HepG2 (cell line): Measurements from ENCODE around the gene CACNA1D. TPM values are rescaled to one million over a fixed set of nuclear protein-coding genes. Genes with fewer than 3 reads are reported as not detected.

Experiments used
- ATAC-seq: fragments of 200-7000 bp; cut with Tn5 transposase; 3 replicates; pipeline ENCODE4 v1.9.1; 2020; ENCODE audit warnings: mild to moderate bottlenecking, moderate library complexity
- BruUV-seq: library from RNA; stranded (reverse); fragments of 400-500 nt; replicated peaks from 2 replicates; lab custom pipeline; 2021; lab: Mats Ljungman, UMichigan
- CTCF ChIA-PET: fragments of 300-600 bp; formaldehyde crosslinking; extraction: SDS; loops from one replicate; lab custom pipeline; 2021; ENCODE audit warnings: low total read pairs, inconsistent platforms, low intra/inter-chr PET ratio; lab: Yijun Ruan, JAX
- POLR2A ChIA-PET: fragments of 350-600 bp; sonication (Branson Sonifier 250); formaldehyde crosslinking; loops from one replicate; lab custom pipeline; 2020; ENCODE audit warnings: antibody characterized with exemption, inconsistent platforms; lab: Yijun Ruan, JAX
- DNase-seq: peaks from one replicate; pipeline ENCODE4 v3.0.0-alpha.2; 2015; ENCODE audit warnings: low spot score
- FAIRE-seq: peaks from 3 replicates; lab custom pipeline; 2011; peaks lifted over from hg19 to GRCh38; lab: Jason Lieb, UNC
- H2AFZ ChIP-seq: one replicate; pipeline ENCODE4 v1.6.1; 2011; ENCODE audit warnings: low read length, inconsistent platforms
- H3K27ac ChIP-seq: fragments of 300-600 bp; 3 replicates; pipeline ENCODE4 v1.8.0; 2011; ENCODE audit warnings: mixed run types, mild to moderate bottlenecking, mixed read lengths, low read length, inconsistent platforms; ENCODE audit not compliant: insufficient read depth; ENCODE audit errors: extremely low read length
- H3K27me3 ChIP-seq, 2 experiments: fragments of 200-600 bp in 1 of 2; 2 replicates in 1 of 2; 3 replicates in 1 of 2; pipeline versions ENCODE4 v1.6.0 to v1.8.0; 2011; ENCODE audit warnings: low read length in 2 of 2, mild to moderate bottlenecking in 2 of 2, moderate library complexity in 2 of 2, inconsistent platforms in 1 of 2; ENCODE audit not compliant: insufficient read depth in 2 of 2, control insufficient read depth in 1 of 2
- H3K36me3 ChIP-seq, 2 experiments: fragments of 200-600 bp in 1 of 2; replicated peaks in 1 of 2; 2 replicates in 1 of 2; 3 replicates in 1 of 2; pipeline versions ENCODE4 v1.5.1 to v1.8.0; 2011; ENCODE audit warnings: low read length in 2 of 2, inconsistent platforms in 1 of 2; ENCODE audit not compliant: insufficient read depth in 2 of 2, control insufficient read depth in 1 of 2
- H3K4me1 ChIP-seq: 2 replicates; pipeline ENCODE4 v1.5.1; 2012; ENCODE audit warnings: low read length, inconsistent platforms; ENCODE audit not compliant: insufficient read depth
- H3K4me2 ChIP-seq: 2 replicates; pipeline ENCODE4 v1.6.0; 2011; ENCODE audit warnings: low read depth, low read length, inconsistent platforms
- H3K4me3 ChIP-seq, 3 experiments: fragments of 200-600 bp in 1 of 3; sonication (generic), shearing (Covaris generic) in 1 of 3; replicated peaks in 1 of 3; 2 replicates each; pipeline ENCODE4 v1.5.1; 2011 to 2016; ENCODE audit warnings: low read length in 3 of 3, inconsistent platforms in 2 of 3, low read depth in 2 of 3, mild to moderate bottlenecking in 2 of 3, control low read depth in 1 of 3, mixed read lengths in 1 of 3; ENCODE audit not compliant: insufficient read depth in 1 of 3
- H3K79me2 ChIP-seq: one replicate; pipeline ENCODE4 v1.6.1; 2011; ENCODE audit warnings: low read length, inconsistent platforms; ENCODE audit not compliant: insufficient read depth
- H3K9ac ChIP-seq: 2 replicates; pipeline ENCODE4 v1.6.0; 2011; ENCODE audit warnings: mild to moderate bottlenecking, low read depth, low read length, inconsistent platforms; ENCODE audit not compliant: insufficient read depth
- H3K9me3 ChIP-seq: 2 replicates; pipeline ENCODE4 v1.5.1; 2012; ENCODE audit warnings: mild to moderate bottlenecking, low read length
- H4K20me1 ChIP-seq: 2 replicates; pipeline ENCODE4 v1.6.0; 2011; ENCODE audit warnings: inconsistent platforms, mild to moderate bottlenecking, low read length, moderate library complexity; ENCODE audit not compliant: insufficient read depth
- AGO2 ChIP-seq: fragments of 200-400 bp; formaldehyde crosslinking; optimal IDR thresholded peaks from 2 replicates; pipeline ENCODE3; 2017; ENCODE audit warnings: mild to moderate bottlenecking, low read depth, low read length, moderate library complexity
- KDM1A ChIP-seq: IDR thresholded peaks from 2 replicates; pipeline ENCODE4 v1.6.1; 2016; ENCODE audit warnings: missing compliant biosample characterization
- KLF16 ChIP-seq, 2 experiments: sonication (generic) in 1 of 2; formaldehyde crosslinking in 1 of 2; IDR thresholded peaks; 2 replicates each; pipeline versions ENCODE4 v1.6.1 to v1.8.0; 2016 to 2023; ENCODE audit warnings: missing genetic modification reagents in 2 of 2, missing compliant biosample characterization in 1 of 2
- RBM22 ChIP-seq: fragments of 200-400 bp; formaldehyde crosslinking; optimal IDR thresholded peaks from 2 replicates; pipeline ENCODE3; 2017; ENCODE audit warnings: mild to moderate bottlenecking, low read length, moderate library complexity
- ZMYM3 ChIP-seq: sonication (generic); formaldehyde crosslinking; IDR thresholded peaks from 2 replicates; pipeline ENCODE4 v1.5.1; 2020; ENCODE audit warnings: mild to moderate bottlenecking, missing genetic modification reagents
- ZNF629 ChIP-seq: sonication (generic); formaldehyde crosslinking; conservative IDR thresholded peaks from 2 replicates; pipeline ENCODE4 v1.5.0; 2020; ENCODE audit warnings: missing genetic modification reagents
- WGBS: methylation state at CpG from one replicate; pipeline ENCODE4 v1.1.6; 2017; ENCODE audit warnings: low lambda C conversion rate; 5-methylcytosine and 5-hydroxymethylcytosine counted together
- in situ Hi-C: cut with HindIII; loops from 2 replicates; pipeline ENCODE4 v1.10.0; 2017; ENCODE audit warnings: low pct_unique_long_range_greater_than_20kb; ENCODE audit not compliant: extremely low pct_ligation_motif_present
- intact Hi-C: fragments of 100-400 bp; cut with micrococcal nuclease; formaldehyde crosslinking; loops from one replicate; pipeline ENCODE4 v1.10.0; 2022; ENCODE audit not compliant: unreplicated experiment
- polyA plus RNA-seq, 8 experiments: library from polyadenylated mRNA; depleted of rRNA in 3 of 8; stranded (reverse) in 7 of 8; unstranded in 1 of 8; fragments of >200 nt; fragmentation: Illumina TruSeq in 4 of 8; extraction: Trizol in 4 of 8; gene quantifications; 2 replicates each; pipeline versions ENCODE4 v1.2.1 to v1.2.3, GENCODE V29; 2011 to 2016; ENCODE audit warnings: low read depth in 4 of 8, missing spikeins in 1 of 8, mixed read lengths in 1 of 8; ENCODE audit not compliant: insufficient read depth in 1 of 8
- total RNA-seq, 5 experiments: library from RNA; depleted of rRNA; stranded (reverse); fragments of >200 nt; fragmentation: Illumina TruSeq; extraction: Trizol; gene quantifications; 2 replicates each; pipeline ENCODE4 v1.2.3, GENCODE V29; 2016; ENCODE audit warnings: low read depth in 1 of 5

The CACNA1D gene
- total and polyA plus RNA-seq, 2 of the 13 experiments (the other 11 are each of a cell fraction or from before 2014, with no cell fraction given), result 0.26 to 0.38 TPM

DNA sequence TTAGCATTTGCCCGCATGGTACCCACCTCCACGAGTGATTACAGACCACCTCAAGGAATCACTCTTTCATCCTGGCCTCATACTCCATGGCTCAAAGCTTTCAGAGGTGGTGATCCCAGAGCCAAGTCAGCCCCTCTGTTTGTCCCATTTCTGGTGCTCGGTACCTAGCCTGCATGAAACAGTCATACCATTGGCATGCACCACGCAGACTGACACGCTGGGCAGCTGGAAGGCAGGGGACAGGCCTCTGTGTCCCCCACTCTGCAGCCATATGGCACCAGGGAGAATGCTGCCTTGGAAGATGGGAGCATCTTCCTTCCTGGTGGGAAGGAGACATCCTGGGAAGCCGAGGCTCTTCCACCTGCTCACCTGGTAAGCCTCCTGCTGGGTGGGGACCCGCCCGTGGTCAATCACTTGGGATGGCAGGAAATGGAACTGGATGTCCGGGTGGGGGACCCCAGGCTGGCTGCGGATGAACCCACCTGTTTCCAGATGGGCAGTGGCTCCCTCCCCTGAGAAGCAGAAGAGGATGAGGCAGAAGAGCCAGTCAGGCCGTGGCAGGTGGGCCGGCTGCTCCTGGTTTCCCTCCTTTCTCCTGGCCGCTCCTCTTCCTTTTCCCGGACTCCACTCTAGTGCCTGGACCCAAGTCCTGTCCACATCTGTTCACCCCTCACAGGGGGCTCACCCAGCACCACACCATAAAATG lies 324.9 kb downstream of the CACNA1D start:
- Histone ChIP-seq H3K4me3 (no peak overlapping the region), H3K27ac (peak overlapping the region; percentile 5), H3K9me3 (no peaks in the 10 kb centered on the region), H3K4me2 (no peak overlapping the region), H4K20me1 (peaks cover 24% of the 10 kb centered on the region), H3K4me1 (peaks cover 48% of the 10 kb centered on the region), H3K79me2 (peaks cover 4% of the 10 kb centered on the region), H3K27me3 (no peaks in the 10 kb centered on the region), H3K9ac (no peak overlapping the region), H3K36me3 (peaks cover 54 to 90% of the 10 kb centered on the region in 2 experiments), H2AFZ (no peak overlapping the region)
- ATAC-seq (no peak), FAIRE-seq (no peak), DNase-seq (no peak)
- no TSS peak for BruUV-seq
- CTCF ChIA-PET, result no interaction called here
- in situ Hi-C loops, result no loop called here
- 95% methylated on average over 7 of the region's 14 CpGs for WGBS
- peak; percentile 67 for TF ChIP-seq AGO2
- TF ChIP-seq RBM22, result peak; percentile 25
- no peak for TF ChIP-seq KDM1A (CRISPR knock-in tag)
- intact Hi-C loops, result no loop called here
- POLR2A ChIA-PET, result interaction anchor here (12.1 kb wide), 1 partner anchor 24 kb away, joined by 156 read pairs; the partner anchor contains the start of gene CHDH

DNA sequence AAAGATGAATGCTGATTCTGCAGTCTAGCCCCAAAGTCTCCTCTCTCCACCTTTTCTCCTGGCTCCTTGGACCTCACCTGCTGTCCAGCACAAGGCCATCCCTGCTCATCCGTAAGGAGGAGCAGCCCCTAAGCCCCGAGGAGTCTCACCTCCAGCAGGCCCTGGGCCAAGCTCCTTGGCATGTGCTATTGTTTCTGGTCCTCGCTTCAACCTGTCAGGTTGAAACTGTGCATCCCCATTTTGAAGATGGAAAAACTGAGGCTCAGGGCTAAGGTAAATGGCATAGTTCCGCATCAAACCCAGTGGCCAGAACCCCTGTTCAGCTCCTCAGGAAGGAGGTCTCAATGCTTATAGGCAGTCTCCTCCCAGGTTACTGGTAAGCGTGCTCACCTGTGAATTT lies 325.7 kb downstream of the CACNA1D start:
- H2AFZ ChIP-seq, result no peak overlapping the region
- no peaks in the 10 kb centered on the region for H3K27me3 ChIP-seq
- no peak overlapping the region for H3K4me3 ChIP-seq
- H3K4me2 ChIP-seq, result no peak overlapping the region
- DNase-seq, result no peak
- H3K36me3 ChIP-seq, result peaks cover 57 to 95% of the 10 kb centered on the region in 2 experiments
- H3K79me2 ChIP-seq, result peaks cover 11% of the 10 kb centered on the region
- H3K9me3 ChIP-seq, result no peaks in the 10 kb centered on the region
- POLR2A ChIA-PET, result interaction anchor here (12.1 kb wide), 1 partner anchor 23 kb away, joined by 156 read pairs; the partner anchor contains the start of gene CHDH
- no TSS peak for BruUV-seq
- WGBS, result 95% methylated on average over 3 of the region's 5 CpGs
- no peak for ATAC-seq
- H3K9ac ChIP-seq, result no peak overlapping the region
- CTCF ChIA-PET, result no interaction called here
- peaks cover 32% of the 10 kb centered on the region for H4K20me1 ChIP-seq
- peak; percentile 95 for TF ChIP-seq ZNF629 (CRISPR knock-in tag)
- no peak for TF ChIP-seq KLF16 (CRISPR knock-in tag; IDR thresholded peaks at IDR 0.05)
- TF ChIP-seq ZMYM3 (CRISPR knock-in tag), result peak; percentile 74
- intact Hi-C loops, result no loop called here
- H3K4me1 ChIP-seq, result peaks cover 56% of the 10 kb centered on the region
- no peak for FAIRE-seq
- H3K27ac ChIP-seq, result peak overlapping the region; percentile 5
- in situ Hi-C loops, result no loop called here
